HG02884 (cell line): Measurements from ENCODE around the gene ADGRL3.

Source experiments
- ATAC-seq: cut with Tn5 transposase; IDR thresholded peaks from one replicate; pipeline ENCODE4 v1.9.1; 2021; ENCODE audit warnings: mild to moderate bottlenecking, moderate library complexity; ENCODE audit not compliant: unreplicated experiment

ADGRL3 gene

GRCh38 chr4:62028745-62029144 lies 828.6 kb downstream of the ADGRL3 start:
- no peak for ATAC-seq

GRCh38 chr4:62030958-62031357 lies 830.8 kb downstream of the ADGRL3 start:
- ATAC-seq, result no peak

GRCh38 chr4:62037571-62037970 lies 837.4 kb downstream of the ADGRL3 start:
- ATAC-seq, result no peak

GRCh38 chr4:62051332-62051731 lies 851.2 kb downstream of the ADGRL3 start:
- no peak for ATAC-seq

GRCh38 chr4:62053974-62054373 lies 853.8 kb downstream of the ADGRL3 start:
- ATAC-seq, result no peak

GRCh38 chr4:62057031-62057430 lies 856.9 kb downstream of the ADGRL3 start:
- ATAC-seq, result no peak

GRCh38 chr4:62058571-62058970 lies 858.4 kb downstream of the ADGRL3 start:
- ATAC-seq, result no peak

GRCh38 chr4:62070291-62070852 lies 870.2 kb downstream of the ADGRL3 start:
- no peak for ATAC-seq

- no peak for ATAC-seq
Observed at GRCh38 chr4:62075089-62075488, 875.0 kb downstream of the ADGRL3 start.

GRCh38 chr4:62075521-62075920 lies 875.4 kb downstream of the ADGRL3 start:
- no peak for ATAC-seq

- no peak for ATAC-seq
Observed at GRCh38 chr4:62077406-62077805, 877.3 kb downstream of the ADGRL3 start.

- no peak for ATAC-seq
Observed at GRCh38 chr4:62080431-62080830, 880.3 kb downstream of the ADGRL3 start.

- no peak for ATAC-seq
Observed at GRCh38 chr4:62087706-62088105, 887.6 kb downstream of the ADGRL3 start.

- ATAC-seq, result no peak
Observed at GRCh38 chr4:62093735-62094134, 893.6 kb downstream of the ADGRL3 start.

- ATAC-seq, result no peak
Observed at GRCh38 chr4:62096881-62097280, 896.8 kb downstream of the ADGRL3 start.

GRCh38 chr4:62115216-62115615 lies 915.1 kb downstream of the ADGRL3 start:
- ATAC-seq, result no peak

GRCh38 chr4:62117886-62118285 lies 917.8 kb downstream of the ADGRL3 start:
- no peak for ATAC-seq

- ATAC-seq, result no peak
Observed at GRCh38 chr4:62118558-62118957, 918.4 kb downstream of the ADGRL3 start.

GRCh38 chr4:62119195-62119594 lies 919.1 kb downstream of the ADGRL3 start:
- ATAC-seq, result no peak

GRCh38 chr4:62126064-62126732 lies 926.1 kb downstream of the ADGRL3 start:
- no peak for ATAC-seq
